GM19372 (cell line): ENCODE data around the gene LIMS1.
"Not testable (repeated sequence)": the region's sequence is repeated elsewhere in the genome, so short reads cannot be mapped to it uniquely, and the experiment has no call there.

ENCODE experiments used
- ATAC-seq: cut with Tn5 transposase; IDR thresholded peaks from one replicate; pipeline ENCODE4 v1.9.1; 2021; ENCODE audit warnings: mild to moderate bottlenecking, low read depth, moderate library complexity; ENCODE audit not compliant: unreplicated experiment

The LIMS1 gene

DNA sequence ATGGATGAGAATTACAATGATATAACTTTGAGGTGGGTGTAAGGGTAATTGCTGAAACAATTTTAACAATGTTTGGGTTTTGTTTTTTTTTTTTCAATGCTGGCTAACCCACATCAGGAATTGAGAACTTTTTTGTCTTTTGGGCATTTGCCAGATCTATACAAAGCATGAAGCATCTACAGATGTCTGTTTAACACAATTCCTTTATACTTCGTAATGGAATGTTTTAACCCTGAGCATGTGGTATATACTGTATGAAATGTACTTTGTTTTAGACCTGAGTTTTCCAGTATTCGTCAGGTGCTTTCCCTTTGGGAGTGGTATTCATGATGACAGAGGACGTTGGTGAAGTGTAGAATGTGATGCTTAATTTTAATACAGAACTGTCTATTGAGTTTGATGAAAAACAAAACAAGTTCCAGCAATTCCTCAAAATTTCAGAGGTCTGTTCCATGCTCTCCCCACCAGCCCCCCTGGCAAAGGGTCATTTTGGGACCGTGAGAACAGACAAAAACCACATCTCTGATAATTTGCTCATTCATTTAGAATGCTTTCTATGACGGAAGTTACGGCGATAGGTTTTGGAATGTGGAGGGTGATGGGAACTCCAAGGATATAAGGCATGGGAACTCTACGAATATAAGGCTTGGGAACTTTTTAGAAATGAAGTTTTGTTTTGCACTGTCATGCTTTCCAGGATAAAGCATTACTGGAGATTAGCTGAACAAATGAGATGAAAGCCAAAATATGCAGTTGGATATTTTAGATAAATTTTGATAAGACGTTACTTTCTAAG lies 14.1 kb downstream of the LIMS1 start:
- ATAC-seq: no peak

- no peak for ATAC-seq
Observed at GRCh38 chr2:108552566-108552965, 18.3 kb downstream of the LIMS1 start.

DNA sequence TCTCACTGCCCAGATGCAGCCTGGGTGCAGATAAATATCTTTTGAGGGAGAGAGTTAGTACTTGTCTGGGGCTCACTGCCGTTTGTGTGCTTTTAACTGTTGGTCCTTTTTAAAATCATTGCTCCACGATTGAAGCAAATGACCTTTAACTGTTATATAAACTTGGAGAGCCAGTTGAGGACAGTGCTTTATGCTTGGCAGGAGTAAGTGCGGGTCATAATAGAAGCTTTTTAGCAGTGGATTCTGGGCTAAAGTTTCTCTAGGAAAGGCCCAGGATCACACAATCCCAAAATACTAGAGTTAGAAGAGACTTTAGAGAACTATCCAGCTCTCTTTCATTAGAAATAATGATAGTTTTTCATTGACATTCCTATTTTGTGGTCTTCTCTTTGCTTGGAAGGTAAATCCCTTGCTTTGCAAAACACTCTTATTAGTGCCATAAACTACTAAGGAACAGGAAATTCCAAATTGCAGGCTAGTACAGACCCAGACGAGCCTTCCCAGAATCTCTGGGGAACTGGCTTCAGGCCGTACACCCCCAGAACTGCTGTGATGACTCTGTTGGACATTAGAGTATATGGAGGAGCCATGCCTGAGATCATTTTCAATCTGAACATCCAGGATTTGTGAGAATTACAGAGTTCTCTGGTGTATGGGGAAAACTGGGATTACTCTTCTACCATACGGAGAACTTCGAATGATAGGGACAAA lies 19.1 kb downstream of the LIMS1 start:
- ATAC-seq: no peak

GRCh38 chr2:108554528-108554927 lies 20.3 kb downstream of the LIMS1 start:
- ATAC-seq: no peak

DNA sequence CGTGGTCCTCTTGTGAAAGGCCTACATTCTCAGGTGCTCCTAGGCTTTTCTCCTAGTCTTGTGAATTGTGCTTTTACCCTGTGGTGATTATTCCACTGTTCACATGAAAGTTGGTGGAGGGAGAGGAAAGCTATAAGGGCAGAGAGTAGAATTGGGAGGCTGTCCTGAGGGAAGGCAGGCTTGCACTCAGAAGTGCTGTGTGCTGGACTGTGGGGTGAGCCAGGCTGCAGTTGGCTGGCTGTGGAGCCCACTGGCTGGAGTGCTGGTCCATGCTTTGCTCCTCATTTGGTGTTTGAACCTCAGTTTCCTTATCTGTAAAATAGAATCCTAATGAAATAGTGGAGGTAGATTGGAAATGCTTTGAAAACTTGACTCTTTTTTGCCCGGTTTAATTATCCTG lies 21.3 kb downstream of the LIMS1 start:
- ATAC-seq: no peak

DNA sequence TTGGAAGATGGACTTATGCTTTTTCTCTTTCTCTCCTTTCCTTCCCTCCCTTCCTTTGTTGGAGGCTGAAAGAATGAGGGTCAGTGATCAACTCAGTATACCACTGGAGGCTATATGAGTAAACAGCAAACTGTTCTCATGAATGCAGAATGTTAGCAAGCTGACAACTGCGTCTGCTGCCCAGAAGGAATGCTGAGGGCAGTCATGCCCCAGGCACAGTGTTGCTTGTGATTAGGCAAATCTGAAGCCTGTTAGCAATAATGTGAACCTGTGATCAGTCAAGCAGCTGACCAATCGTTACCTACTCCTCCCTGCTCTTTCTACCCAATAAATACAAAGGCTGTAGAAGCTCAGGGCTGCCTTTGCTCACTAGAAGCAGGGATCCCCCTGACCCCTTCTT lies 22.3 kb downstream of the LIMS1 start:
- not testable (repeated sequence) for ATAC-seq

- no peak for ATAC-seq
Observed at GRCh38 chr2:108560241-108560811, 26.1 kb downstream of the LIMS1 start.

- ATAC-seq: no peak
Observed at GRCh38 chr2:108560895-108561530, 26.7 kb downstream of the LIMS1 start.

- no peak for ATAC-seq
Observed at GRCh38 chr2:108562274-108562673, 28.0 kb downstream of the LIMS1 start.

DNA sequence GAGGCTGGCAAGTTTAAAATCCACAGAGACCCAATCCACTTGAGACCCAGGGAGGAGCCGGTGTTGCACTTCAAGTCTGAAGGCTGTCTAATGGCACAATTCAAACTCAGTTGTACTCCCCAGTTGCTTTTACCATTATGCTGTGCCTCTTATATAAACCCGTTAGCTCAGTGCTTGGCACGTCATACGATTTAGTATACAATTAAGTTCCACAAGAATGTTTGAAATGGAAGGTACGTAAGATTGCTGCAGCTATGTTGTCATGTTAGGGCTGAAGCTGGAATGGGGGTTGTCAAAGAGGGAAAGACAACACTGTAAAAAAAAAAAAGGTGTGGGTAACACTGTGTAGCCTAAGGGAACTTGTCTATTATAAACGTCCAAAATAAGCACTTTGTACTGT lies 30.2 kb downstream of the LIMS1 start:
- no peak for ATAC-seq

- ATAC-seq: peak; percentile 67
Observed at GRCh38 chr2:108565778-108566375, 31.6 kb downstream of the LIMS1 start.

GRCh38 chr2:108570416-108570815 lies 36.1 kb downstream of the LIMS1 start:
- no peak for ATAC-seq

DNA sequence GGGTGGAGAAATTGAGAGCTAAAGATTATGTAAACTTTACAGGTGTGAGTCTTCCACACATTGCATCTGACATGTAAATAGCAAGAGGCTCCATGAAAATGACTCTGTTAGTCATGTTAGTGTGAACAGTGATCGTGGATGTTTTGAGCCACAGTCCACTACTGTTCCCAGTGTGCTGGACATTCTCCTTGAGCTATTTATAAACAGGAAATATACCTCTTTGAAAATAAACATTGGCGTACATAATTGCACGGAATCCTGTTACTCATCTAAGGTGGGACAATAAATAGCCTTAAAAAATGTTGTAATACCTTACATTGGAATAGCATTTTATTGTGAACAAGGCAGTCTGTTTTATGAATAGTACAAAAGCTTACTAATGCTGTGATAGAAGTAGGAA lies 37.0 kb downstream of the LIMS1 start:
- ATAC-seq: no peak

DNA sequence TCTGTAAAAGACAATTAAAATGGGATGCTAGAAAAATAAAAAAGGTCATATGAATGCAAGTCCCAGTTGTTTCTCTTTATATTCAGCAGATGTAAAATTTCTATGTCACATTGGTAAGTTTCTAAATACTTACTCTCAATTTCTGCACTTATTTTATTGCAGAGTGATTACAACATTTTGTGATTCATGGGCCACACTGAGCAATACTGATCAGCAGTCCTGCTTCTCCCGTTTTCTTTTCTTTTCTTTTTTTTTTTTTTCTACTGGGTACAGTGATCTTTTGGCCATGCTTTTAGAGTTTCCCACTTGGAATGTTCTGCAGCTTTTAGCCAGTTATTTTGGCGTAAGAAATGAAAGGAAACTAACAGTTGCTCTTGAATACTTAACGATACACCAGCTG lies 38.8 kb downstream of the LIMS1 start:
- no peak for ATAC-seq

- ATAC-seq: no peak
Observed at GRCh38 chr2:108574332-108574731, 40.1 kb downstream of the LIMS1 start.

DNA sequence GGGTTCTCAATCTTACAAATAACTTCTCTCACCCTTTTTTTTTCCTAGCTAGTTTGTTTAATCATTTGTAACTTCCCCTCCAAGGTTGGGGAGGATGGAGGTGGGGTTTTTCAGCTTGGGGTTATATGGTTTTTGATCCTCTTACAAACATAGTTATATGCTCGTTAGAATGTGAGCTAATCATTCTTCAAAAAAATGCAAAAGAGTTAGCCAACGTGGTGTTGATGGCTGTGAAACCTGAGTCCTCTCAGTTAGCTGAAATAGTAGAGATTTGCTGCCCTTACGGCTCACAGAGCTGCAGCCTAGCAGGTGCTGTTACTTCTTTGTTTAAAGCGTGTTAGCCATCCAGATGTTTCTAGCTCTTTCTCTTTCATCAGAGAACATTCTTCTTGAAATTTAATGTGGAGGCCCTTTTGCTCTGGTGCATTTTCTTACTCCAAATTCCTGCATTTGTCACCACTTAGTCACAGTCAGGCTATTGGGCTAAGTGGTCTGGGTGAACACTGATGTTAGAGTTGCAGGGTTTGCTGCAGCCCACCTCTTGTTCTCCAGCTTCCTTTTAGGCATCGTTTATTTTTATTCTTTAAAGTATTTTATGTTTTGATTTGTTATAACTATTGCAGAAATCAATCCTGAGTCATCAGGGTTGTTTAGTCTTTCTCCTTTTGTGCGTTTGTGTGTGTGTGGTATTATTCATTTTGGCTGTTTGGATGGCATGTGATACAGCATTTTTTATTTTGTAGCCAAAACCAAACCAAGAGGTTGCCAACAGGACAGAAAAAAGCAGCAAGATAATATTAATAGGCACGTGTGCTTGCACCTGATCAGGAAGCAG lies 41.1 kb downstream of the LIMS1 start:
- peak; percentile 91 for ATAC-seq

GRCh38 chr2:108577099-108577498 lies 42.8 kb downstream of the LIMS1 start:
- ATAC-seq: no peak

GRCh38 chr2:108579623-108580022 lies 45.4 kb downstream of the LIMS1 start:
- no peak for ATAC-seq

DNA sequence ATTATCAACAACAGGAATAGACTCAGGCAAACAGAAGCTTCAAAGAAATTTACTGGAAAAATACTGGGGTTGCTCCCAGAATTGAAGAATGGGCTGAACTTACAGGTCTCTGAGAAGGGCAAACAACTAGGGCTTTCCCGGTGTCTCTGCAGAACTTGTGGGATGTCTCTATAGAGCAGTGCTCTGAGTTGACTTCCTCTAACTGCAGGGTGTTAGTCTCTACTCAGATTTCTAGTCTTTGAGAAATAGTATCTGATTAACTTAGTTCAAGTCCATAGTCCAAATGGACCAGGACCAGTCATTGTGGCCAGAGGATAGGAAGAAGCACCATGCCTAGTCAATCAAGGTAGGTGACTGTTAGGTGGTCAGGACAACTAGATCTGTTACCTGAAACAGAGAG lies 45.8 kb downstream of the LIMS1 start:
- no peak for ATAC-seq
